ENCODE measurements around the gene MKNK2.

DNA sequence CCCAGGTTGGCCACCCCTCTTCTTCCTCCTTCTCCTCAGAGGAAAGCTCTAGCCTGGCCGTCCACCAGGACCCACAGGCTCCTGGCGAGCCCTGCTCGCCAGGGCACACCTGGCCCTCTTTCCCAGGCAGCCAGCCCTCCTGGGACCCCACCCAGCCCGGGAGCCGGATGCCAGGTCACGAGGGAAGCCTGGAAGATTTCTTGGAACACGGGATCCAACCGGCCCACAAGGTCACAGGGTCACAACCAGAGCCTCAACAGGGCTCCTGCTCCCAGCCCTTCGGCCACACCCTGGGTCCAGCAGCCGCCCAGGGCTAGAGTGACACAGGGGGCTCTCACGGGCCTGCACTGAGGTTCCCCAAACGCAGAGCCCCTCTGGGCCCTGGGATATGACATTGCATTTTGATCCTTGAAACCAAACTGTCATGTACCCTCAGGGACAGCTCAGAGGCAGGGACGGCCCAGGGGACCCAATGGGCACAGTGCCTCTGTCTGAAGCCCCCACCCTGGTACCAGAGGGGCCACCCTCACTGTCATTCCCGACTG, 5.5 kb downstream of the MKNK2 start:
- no peak for TF ChIP-seq POLR2A (IDR thresholded peaks at IDR 0.05)
- TF ChIP-seq, protein P1, sequence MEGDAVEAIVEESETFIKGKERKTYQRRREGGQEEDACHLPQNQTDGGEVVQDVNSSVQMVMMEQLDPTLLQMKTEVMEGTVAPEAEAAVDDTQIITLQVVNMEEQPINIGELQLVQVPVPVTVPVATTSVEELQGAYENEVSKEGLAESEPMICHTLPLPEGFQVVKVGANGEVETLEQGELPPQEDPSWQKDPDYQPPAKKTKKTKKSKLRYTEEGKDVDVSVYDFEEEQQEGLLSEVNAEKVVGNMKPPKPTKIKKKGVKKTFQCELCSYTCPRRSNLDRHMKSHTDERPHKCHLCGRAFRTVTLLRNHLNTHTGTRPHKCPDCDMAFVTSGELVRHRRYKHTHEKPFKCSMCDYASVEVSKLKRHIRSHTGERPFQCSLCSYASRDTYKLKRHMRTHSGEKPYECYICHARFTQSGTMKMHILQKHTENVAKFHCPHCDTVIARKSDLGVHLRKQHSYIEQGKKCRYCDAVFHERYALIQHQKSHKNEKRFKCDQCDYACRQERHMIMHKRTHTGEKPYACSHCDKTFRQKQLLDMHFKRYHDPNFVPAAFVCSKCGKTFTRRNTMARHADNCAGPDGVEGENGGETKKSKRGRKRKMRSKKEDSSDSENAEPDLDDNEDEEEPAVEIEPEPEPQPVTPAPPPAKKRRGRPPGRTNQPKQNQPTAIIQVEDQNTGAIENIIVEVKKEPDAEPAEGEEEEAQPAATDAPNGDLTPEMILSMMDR (IDR thresholded peaks at IDR 0.05): no peak

Measured in uterus (tissue), 2 donors.